Tibial artery (tissue), 4 donors: ENCODE results near the gene SLIT3.
A peak's percentile ranks its signal among the peaks of the same experiment; 100 is the strongest.

Experiments
- DNase-seq, 2 donors: peaks; one replicate each; pipeline ENCODE4 v3.0.0-alpha.2; 2019
- H3K27ac ChIP-seq, 2 donors: fragments of 200-600 bp; sonication (generic) in 1 of 2; 1 replicate in 1 of 2; 2 replicates in 1 of 2; pipeline ENCODE4 v1.5.1; 2018 to 2019; ENCODE audit warnings: mild to moderate bottlenecking in 1 of 2
- H3K27me3 ChIP-seq, 2 donors: fragments of 200-600 bp; sonication (generic) in 1 of 2; one replicate each; pipeline versions ENCODE4 v1.5.1 to v1.6.0; 2016 to 2019
- H3K36me3 ChIP-seq, 3 donors: fragments of 200-600 bp; sonication (generic) in 2 of 3; one replicate each; pipeline ENCODE4 v1.5.1; 2016 to 2019; ENCODE audit warnings: mild to moderate bottlenecking in 2 of 3
- H3K4me1 ChIP-seq, 4 donors: fragments of 200-600 bp; sonication (generic) in 2 of 4; 1 replicate in 3 of 4; 2 replicates in 1 of 4; pipeline ENCODE4 v1.5.1; 2016 to 2019
- H3K4me3 ChIP-seq, 2 donors: fragments of 200-600 bp; sonication (generic) in 1 of 2; 1 replicate in 1 of 2; 2 replicates in 1 of 2; pipeline ENCODE4 v1.5.1; 2018 to 2019; ENCODE audit warnings: mild to moderate bottlenecking in 2 of 2
- H3K9me3 ChIP-seq, 3 donors: fragments of 200-600 bp; sonication (generic) in 1 of 3; one replicate each; pipeline ENCODE4 v1.5.1; 2016 to 2019
- CTCF ChIP-seq, 2 experiments: fragments of 200-600 bp in 1 of 2; fragments of 450-650 bp in 1 of 2; IDR thresholded peaks; one replicate each; pipeline ENCODE4 v1.5.1; 2017 to 2019; ENCODE audit warnings: antibody characterized with exemption in 2 of 2, mild to moderate bottlenecking in 1 of 2, moderate library complexity in 1 of 2
- intact Hi-C: fragments of 100-400 bp; cut with DNase I; formaldehyde crosslinking; loops from one replicate; pipeline ENCODE4 v1.15.0; 2023; ENCODE audit warnings: low total_unique reads

The SLIT3 gene

GRCh38 chr5:169050636-169051035 lies 250.3 kb downstream of the SLIT3 start:
- no peaks in the 10 kb centered on the region for H3K9me3 ChIP-seq
- H3K4me3 ChIP-seq, result peak overlapping the region in 1 of 2 donors; percentile 15
- no peaks in the 10 kb centered on the region for H3K27me3 ChIP-seq
- intact Hi-C loops, result no loop called here
- H3K4me1 ChIP-seq, result peaks cover 0 to 59% (median 21%) of the 10 kb centered on the region in 4 donors
- peak overlapping the region; percentile 52 to 54 for H3K27ac ChIP-seq
- DNase-seq, result no peak
- TF ChIP-seq CTCF (IDR thresholded peaks at IDR 0.05), result no peak
- H3K36me3 ChIP-seq, result no peaks in the 10 kb centered on the region

- no peaks in the 10 kb centered on the region for H3K36me3 ChIP-seq
- H3K4me1 ChIP-seq, result peaks cover 0 to 55% (median 21%) of the 10 kb centered on the region in 4 donors
- no peak for TF ChIP-seq CTCF (IDR thresholded peaks at IDR 0.05)
- intact Hi-C loops, result no loop called here
- H3K9me3 ChIP-seq, result no peaks in the 10 kb centered on the region
- H3K27ac ChIP-seq, result peak overlapping the region; percentile 52 to 54
- no peak overlapping the region for H3K4me3 ChIP-seq
- no peaks in the 10 kb centered on the region for H3K27me3 ChIP-seq
- no peak for DNase-seq
Measured at GRCh38 chr5:169050146-169050571, 250.8 kb downstream of the SLIT3 start.

DNA sequence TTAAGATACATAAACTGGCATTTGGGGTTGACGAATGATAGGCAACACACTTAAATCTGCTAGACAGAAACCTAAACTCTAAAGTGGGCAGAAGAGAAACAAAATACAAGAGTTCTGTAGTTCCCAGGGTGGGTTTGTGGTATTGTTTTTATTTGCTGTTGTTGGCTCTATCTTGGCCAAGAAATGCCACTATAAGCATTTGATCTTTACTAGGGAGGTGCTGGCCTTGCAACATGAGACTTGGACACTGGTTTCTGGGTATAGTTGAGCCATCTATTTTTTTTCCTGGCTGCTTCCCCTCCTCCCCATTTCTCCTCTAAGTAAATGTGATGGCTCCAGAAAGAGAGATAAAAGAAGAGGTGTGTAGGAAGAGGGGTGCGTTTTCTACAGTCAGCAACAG lies 251.2 kb downstream of the SLIT3 start:
- intact Hi-C loops, result no loop called here
- H3K9me3 ChIP-seq, result no peaks in the 10 kb centered on the region

GRCh38 chr5:169048181-169049125 lies 252.5 kb downstream of the SLIT3 start:
- H3K27me3 ChIP-seq, result no peaks in the 10 kb centered on the region
- no peaks in the 10 kb centered on the region for H3K9me3 ChIP-seq
- peak overlapping the region; percentile 36 to 58 for H3K27ac ChIP-seq
- peaks cover 0 to 55% (median 21%) of the 10 kb centered on the region in 4 donors for H3K4me1 ChIP-seq
- DNase-seq, result no peak
- no peaks in the 10 kb centered on the region for H3K36me3 ChIP-seq
- H3K4me3 ChIP-seq, result no peak overlapping the region
- TF ChIP-seq CTCF (IDR thresholded peaks at IDR 0.05), result no peak
- intact Hi-C loops, result no loop called here

More for the DNA sequence above, 251.2 kb downstream of the SLIT3 start:
- peak overlapping the region in 1 of 2 donors; percentile 54 for H3K27ac ChIP-seq
- peaks cover 0 to 55% (median 21%) of the 10 kb centered on the region in 4 donors for H3K4me1 ChIP-seq
- H3K27me3 ChIP-seq, result no peaks in the 10 kb centered on the region
- H3K4me3 ChIP-seq, result no peak overlapping the region
- TF ChIP-seq CTCF (IDR thresholded peaks at IDR 0.05), result no peak
- H3K36me3 ChIP-seq, result no peaks in the 10 kb centered on the region
- DNase-seq, result no peak

- Histone ChIP-seq H3K27me3 (no peaks in the 10 kb centered on the region), H3K36me3 (no peaks in the 10 kb centered on the region), H3K4me1 (peaks cover 0 to 32% (median 9%) of the 10 kb centered on the region in 4 donors), H3K9me3 (no peaks in the 10 kb centered on the region), H3K4me3 (no peak overlapping the region), H3K27ac (no peak overlapping the region)
- DNase-seq, result no peak
- intact Hi-C loops, result no loop called here
- no peak for TF ChIP-seq CTCF (IDR thresholded peaks at IDR 0.05)
Measured at GRCh38 chr5:169044962-169045361, 256.0 kb downstream of the SLIT3 start.
